Measurements from ENCODE around the gene HAVCR2. TPM values are rescaled to one million over a fixed set of nuclear protein-coding genes. Genes with fewer than 3 reads are reported as not detected.

Gene HAVCR2
- total RNA-seq, 1 experiment from 2014 or later = not detected

DNA sequence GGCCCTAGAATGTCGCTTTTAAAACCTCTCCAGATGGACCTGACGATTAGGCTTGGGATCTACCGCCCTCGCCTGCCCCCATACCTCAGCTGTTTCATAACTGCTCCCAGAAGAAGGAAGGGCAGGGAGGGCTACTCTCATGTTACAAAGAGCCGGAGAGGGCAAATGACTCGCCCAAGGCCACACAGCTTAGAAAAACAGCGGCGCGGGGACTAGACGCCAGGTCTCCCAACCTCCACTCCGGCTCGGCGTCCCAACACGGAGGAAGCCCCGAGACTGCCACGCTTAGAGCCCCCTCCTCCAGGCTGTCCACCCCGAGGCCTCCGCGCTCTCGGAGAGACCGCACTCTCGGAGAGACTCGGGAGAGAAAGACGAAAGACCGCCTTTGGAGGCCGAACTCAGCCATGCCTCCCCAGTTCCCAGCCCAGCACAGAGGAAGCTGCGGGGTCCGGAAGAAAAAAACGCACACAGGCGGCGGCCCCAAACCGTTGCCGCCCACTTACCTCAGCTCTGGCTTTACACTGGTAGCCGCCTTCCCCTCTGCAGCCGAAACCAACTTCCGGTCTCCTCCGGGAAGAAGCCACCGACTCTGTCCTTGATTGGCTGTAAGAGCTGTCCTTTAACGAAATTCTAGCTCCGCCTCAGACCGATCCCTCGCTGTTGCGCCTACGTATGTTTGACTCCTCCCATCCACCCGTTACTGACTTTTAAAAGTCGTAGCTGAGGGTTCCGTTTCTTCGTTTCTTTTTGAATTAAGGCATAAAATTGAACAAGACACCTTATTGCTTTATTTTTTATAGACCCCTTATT lies 33.7 kb upstream of the HAVCR2 start, which contains the start of gene MED7:
TSS of gene MED7 (minus strand) at position 549 of the 810 bp plus-strand sequence. CDS start 3,434 bp downstream, outside the sequence.
- no peaks in the 10 kb centered on the region; the same call in 1 of the 2 replicates for H3K27me3 ChIP-seq (ENCODE audit: control insufficient read depth, insufficient read depth, low read length)
- H3K9me3 ChIP-seq (ENCODE audit: control insufficient read depth, insufficient read depth, low read depth, low read length) = no peaks in the 10 kb centered on the region
- ChIA-PET POLR2A (interaction anchor here (0.5 to 1.6 kb wide), 3 partner anchors 8 to 238 kb away, joined by 3 to 7 read pairs (median 5); no protein-coding TSS in a partner anchor), CTCF (interaction anchor here (1.1 kb wide), 1 partner anchor 11 kb away, joined by 7 read pairs; no protein-coding TSS in a partner anchor)
- DNase-seq (ENCODE audit: low read depth, low spot score) = peak; percentile 96
- peak within 1 kb of the TSS; percentile 81 for H3K27ac ChIP-seq (ENCODE audit: low read length)
- peaks cover 7% of the 10 kb centered on the region; the same call in 1 of the 2 replicates for H3K36me3 ChIP-seq (ENCODE audit: control insufficient read depth, insufficient read depth, low read length)
- in situ Hi-C loops (cut with HindIII; ENCODE audit: low pct_unique_long_range_greater_than_20kb, low sequenced_read_pairs) (no loop called here), intact Hi-C loops (cut with micrococcal nuclease; ENCODE audit: unreplicated experiment) (loop anchor here (10.0 kb wide), 1 partner anchor 602 kb away; the partner anchor contains the start of gene LSM11)
- ATAC-seq = peak; percentile 100
- BruUV-seq (replicated peaks) = no TSS peak
- H3K4me1 ChIP-seq (ENCODE audit: control insufficient read depth, insufficient read depth, low read length) = no peaks in the 10 kb centered on the region
- H3K4me3 ChIP-seq (ENCODE audit: low read depth in 2 of 2, low read length in 2 of 2) = peak within 1 kb of the TSS; percentile 68 to 88
- TF ChIP-seq POLR2AphosphoS5 (IDR thresholded peaks at IDR 0.05; ENCODE audit: low read depth, low read length) (peak; percentile 92), TCF7L2 (IDR thresholded peaks at IDR 0.05; ENCODE audit: low read depth, low read length) (no peak)
- TF ChIP-seq, protein P1, sequence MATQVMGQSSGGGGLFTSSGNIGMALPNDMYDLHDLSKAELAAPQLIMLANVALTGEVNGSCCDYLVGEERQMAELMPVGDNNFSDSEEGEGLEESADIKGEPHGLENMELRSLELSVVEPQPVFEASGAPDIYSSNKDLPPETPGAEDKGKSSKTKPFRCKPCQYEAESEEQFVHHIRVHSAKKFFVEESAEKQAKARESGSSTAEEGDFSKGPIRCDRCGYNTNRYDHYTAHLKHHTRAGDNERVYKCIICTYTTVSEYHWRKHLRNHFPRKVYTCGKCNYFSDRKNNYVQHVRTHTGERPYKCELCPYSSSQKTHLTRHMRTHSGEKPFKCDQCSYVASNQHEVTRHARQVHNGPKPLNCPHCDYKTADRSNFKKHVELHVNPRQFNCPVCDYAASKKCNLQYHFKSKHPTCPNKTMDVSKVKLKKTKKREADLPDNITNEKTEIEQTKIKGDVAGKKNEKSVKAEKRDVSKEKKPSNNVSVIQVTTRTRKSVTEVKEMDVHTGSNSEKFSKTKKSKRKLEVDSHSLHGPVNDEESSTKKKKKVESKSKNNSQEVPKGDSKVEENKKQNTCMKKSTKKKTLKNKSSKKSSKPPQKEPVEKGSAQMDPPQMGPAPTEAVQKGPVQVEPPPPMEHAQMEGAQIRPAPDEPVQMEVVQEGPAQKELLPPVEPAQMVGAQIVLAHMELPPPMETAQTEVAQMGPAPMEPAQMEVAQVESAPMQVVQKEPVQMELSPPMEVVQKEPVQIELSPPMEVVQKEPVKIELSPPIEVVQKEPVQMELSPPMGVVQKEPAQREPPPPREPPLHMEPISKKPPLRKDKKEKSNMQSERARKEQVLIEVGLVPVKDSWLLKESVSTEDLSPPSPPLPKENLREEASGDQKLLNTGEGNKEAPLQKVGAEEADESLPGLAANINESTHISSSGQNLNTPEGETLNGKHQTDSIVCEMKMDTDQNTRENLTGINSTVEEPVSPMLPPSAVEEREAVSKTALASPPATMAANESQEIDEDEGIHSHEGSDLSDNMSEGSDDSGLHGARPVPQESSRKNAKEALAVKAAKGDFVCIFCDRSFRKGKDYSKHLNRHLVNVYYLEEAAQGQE (IDR thresholded peaks at IDR 0.05; ENCODE audit: insufficient read depth in 1 of 2, low read depth in 2 of 2, low read length in 1 of 2) = peak in 1 of 2 experiments; percentile 27; a peak in 1 of 4 replicates

DNA sequence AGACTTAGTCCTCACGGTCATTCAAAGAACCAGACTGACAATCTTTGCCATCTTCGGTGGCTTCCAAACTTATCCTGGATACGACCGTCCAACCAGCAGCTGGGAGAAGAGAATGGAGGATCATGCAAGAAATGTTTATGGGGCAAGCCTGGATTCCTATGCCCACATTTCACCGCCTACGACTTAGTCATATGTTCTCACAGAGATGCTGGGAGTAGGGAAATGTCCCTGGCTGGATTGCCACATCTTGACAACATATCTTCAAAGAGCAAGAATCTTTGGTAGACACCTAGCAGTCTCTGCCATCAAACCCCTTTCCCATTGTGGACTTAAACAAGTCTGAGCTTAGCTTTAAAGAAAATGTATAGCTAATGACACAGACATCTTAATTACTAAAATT lies 28.8 kb upstream of the HAVCR2 start:
- TF ChIP-seq, protein P1 (IDR thresholded peaks at IDR 0.05; ENCODE audit: insufficient read depth in 1 of 2, low read depth in 2 of 2, low read length in 1 of 2) = no peak
- TF ChIP-seq, protein P2, sequence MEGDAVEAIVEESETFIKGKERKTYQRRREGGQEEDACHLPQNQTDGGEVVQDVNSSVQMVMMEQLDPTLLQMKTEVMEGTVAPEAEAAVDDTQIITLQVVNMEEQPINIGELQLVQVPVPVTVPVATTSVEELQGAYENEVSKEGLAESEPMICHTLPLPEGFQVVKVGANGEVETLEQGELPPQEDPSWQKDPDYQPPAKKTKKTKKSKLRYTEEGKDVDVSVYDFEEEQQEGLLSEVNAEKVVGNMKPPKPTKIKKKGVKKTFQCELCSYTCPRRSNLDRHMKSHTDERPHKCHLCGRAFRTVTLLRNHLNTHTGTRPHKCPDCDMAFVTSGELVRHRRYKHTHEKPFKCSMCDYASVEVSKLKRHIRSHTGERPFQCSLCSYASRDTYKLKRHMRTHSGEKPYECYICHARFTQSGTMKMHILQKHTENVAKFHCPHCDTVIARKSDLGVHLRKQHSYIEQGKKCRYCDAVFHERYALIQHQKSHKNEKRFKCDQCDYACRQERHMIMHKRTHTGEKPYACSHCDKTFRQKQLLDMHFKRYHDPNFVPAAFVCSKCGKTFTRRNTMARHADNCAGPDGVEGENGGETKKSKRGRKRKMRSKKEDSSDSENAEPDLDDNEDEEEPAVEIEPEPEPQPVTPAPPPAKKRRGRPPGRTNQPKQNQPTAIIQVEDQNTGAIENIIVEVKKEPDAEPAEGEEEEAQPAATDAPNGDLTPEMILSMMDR (IDR thresholded peaks at IDR 0.05) = no peak
- TF ChIP-seq POLR2AphosphoS5 (IDR thresholded peaks at IDR 0.05; ENCODE audit: low read depth, low read length) = no peak
- no peak for TF ChIP-seq SIN3A (IDR thresholded peaks at IDR 0.05; ENCODE audit: borderline replicate concordance, insufficient read depth, low read depth, low read length)
- DNase-seq (ENCODE audit: low read depth, low spot score) = no peak
- ATAC-seq = no peak
- ChIA-PET CTCF (no interaction called here), POLR2A (interaction anchor here (0.6 kb wide), 1 partner anchor 1484 kb away, joined by 5 read pairs; no protein-coding TSS in a partner anchor)
- Histone ChIP-seq H3K27me3 (ENCODE audit: control insufficient read depth, insufficient read depth, low read length) (no peaks in the 10 kb centered on the region), H3K9me3 (ENCODE audit: control insufficient read depth, insufficient read depth, low read depth, low read length) (no peaks in the 10 kb centered on the region), H3K36me3 (ENCODE audit: control insufficient read depth, insufficient read depth, low read length) (peaks cover 7% of the 10 kb centered on the region; the same call in 1 of the 2 replicates), H3K4me1 (ENCODE audit: control insufficient read depth, insufficient read depth, low read length) (no peaks in the 10 kb centered on the region), H3K27ac (ENCODE audit: low read length) (no peak overlapping the region), H3K4me3 (ENCODE audit: low read depth in 2 of 2, low read length in 2 of 2) (no peak overlapping the region)
- intact Hi-C loops (cut with micrococcal nuclease; ENCODE audit: unreplicated experiment) (no loop called here), in situ Hi-C loops (cut with HindIII; ENCODE audit: low pct_unique_long_range_greater_than_20kb, low sequenced_read_pairs) (no loop called here)
- BruUV-seq (replicated peaks) = no TSS peak

Measured in Panc1 (cell line).